GM12891 (cell line): ENCODE results near the gene TFCP2L1.

Experiments used
- PAX5 ChIP-seq: IDR thresholded peaks from 2 replicates; pipeline ENCODE4 v1.6.1; 2011; ENCODE audit warnings: low read length, moderate library complexity, mild to moderate bottlenecking; ENCODE audit not compliant: insufficient read depth, severe bottlenecking
- POLR2A ChIP-seq: IDR thresholded peaks from 2 replicates; pipeline ENCODE4 v1.6.1; 2011; ENCODE audit warnings: low read depth, low read length, control low read depth
- POLR2AphosphoS5 ChIP-seq: IDR thresholded peaks from 2 replicates; pipeline ENCODE4 v1.6.1; 2011; ENCODE audit warnings: low read depth, low read length, control low read depth
- TAF1 ChIP-seq: IDR thresholded peaks from 2 replicates; pipeline ENCODE4 v1.6.1; 2011; ENCODE audit warnings: low read depth, low read length, control low read depth

DNA sequence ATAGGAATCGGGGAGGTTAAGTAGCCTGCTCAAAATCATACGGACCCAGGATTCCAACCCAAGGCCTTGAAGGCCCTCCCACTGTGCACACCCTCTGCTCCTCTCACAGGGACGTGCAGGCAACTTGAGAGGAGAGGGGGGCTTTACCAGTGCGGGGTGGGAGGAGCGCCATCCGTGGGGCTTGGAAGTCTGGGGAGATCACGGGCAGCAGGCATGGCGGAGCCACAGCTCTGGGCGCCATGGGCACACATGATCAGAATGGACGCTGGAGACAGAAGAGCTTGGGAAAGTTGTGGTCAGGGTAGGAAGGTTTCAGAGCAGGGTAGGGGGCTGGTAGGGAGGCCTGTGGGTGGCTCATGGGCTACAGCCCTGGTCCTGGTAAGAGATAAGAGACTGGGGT, 70.7 kb downstream of the TFCP2L1 start:
- no peak for TF ChIP-seq POLR2AphosphoS5
- no peak for TF ChIP-seq POLR2A
- TF ChIP-seq TAF1: no peak
- TF ChIP-seq PAX5: no peak
